Measurements from ENCODE around the gene PAM16.
"Not testable (repeated sequence)": the region's sequence is repeated elsewhere in the genome, so short reads cannot be mapped to it uniquely, and the experiment has no call there.

Gene PAM16

GRCh38 chr16:4344300-4344982 is 6.7 kb downstream of the PAM16 start:
- not testable (repeated sequence) for H3K27ac ChIP-seq (ENCODE audit: low read length); H3K4me1 ChIP-seq (ENCODE audit: insufficient read depth, low read length); H3K9me3 ChIP-seq (ENCODE audit: insufficient read depth, low read depth, low read length); H3K27me3 ChIP-seq (ENCODE audit: insufficient read depth, low read length); H3K9ac ChIP-seq (ENCODE audit: low read depth, low read length); H3K4me3 ChIP-seq (ENCODE audit: low read length)
- H3K36me3 ChIP-seq (ENCODE audit: insufficient read depth, low read depth, low read length) = peaks cover 37% of the 10 kb centered on the region

- peaks cover 43% of the 10 kb centered on the region for H3K36me3 ChIP-seq (ENCODE audit: insufficient read depth, low read depth, low read length)
These were observed 8.0 kb downstream of the PAM16 start for GRCh38 chr16:4342866-4343744.

GRCh38 chr16:4341250-4341649 is 9.9 kb downstream of the PAM16 start:
- Histone ChIP-seq H3K4me1 (ENCODE audit: insufficient read depth, low read length) (no peaks in the 10 kb centered on the region), H3K9ac (ENCODE audit: low read depth, low read length) (no peak overlapping the region), H3K36me3 (ENCODE audit: insufficient read depth, low read depth, low read length) (peaks cover 32% of the 10 kb centered on the region), H3K27me3 (ENCODE audit: insufficient read depth, low read length) (no peaks in the 10 kb centered on the region), H3K9me3 (ENCODE audit: insufficient read depth, low read depth, low read length) (no peaks in the 10 kb centered on the region; the same call in none of the 2 replicates), H3K27ac (ENCODE audit: low read length) (no peak overlapping the region), H3K4me3 (ENCODE audit: low read length) (no peak overlapping the region)

More at GRCh38 chr16:4342866-4343744, 8.0 kb downstream of the PAM16 start:
- Histone ChIP-seq H3K4me3 (ENCODE audit: low read length) (no peak overlapping the region), H3K9ac (ENCODE audit: low read depth, low read length) (no peak overlapping the region), H3K9me3 (ENCODE audit: insufficient read depth, low read depth, low read length) (no peaks in the 10 kb centered on the region; the same call in none of the 2 replicates), H3K27me3 (ENCODE audit: insufficient read depth, low read length) (no peaks in the 10 kb centered on the region), H3K4me1 (ENCODE audit: insufficient read depth, low read length) (no peaks in the 10 kb centered on the region), H3K27ac (ENCODE audit: low read length) (no peak overlapping the region)

- Histone ChIP-seq H3K36me3 (ENCODE audit: insufficient read depth, low read depth, low read length) (peaks cover 29% of the 10 kb centered on the region), H3K27ac (ENCODE audit: low read length) (no peak overlapping the region), H3K9ac (ENCODE audit: low read depth, low read length) (no peak overlapping the region), H3K4me3 (ENCODE audit: low read length) (no peak overlapping the region), H3K27me3 (ENCODE audit: insufficient read depth, low read length) (no peaks in the 10 kb centered on the region), H3K9me3 (ENCODE audit: insufficient read depth, low read depth, low read length) (no peaks in the 10 kb centered on the region; the same call in none of the 2 replicates), H3K4me1 (ENCODE audit: insufficient read depth, low read length) (no peaks in the 10 kb centered on the region)
These were observed 10.7 kb downstream of the PAM16 start for GRCh38 chr16:4340443-4340842.

GRCh38 chr16:4339909-4340308 is 11.2 kb downstream of the PAM16 start:
- no peaks in the 10 kb centered on the region for H3K27me3 ChIP-seq (ENCODE audit: insufficient read depth, low read length)
- H3K4me1 ChIP-seq (ENCODE audit: insufficient read depth, low read length) = no peaks in the 10 kb centered on the region
- H3K27ac ChIP-seq (ENCODE audit: low read length) = no peak overlapping the region
- no peaks in the 10 kb centered on the region; the same call in 1 of the 2 replicates for H3K9me3 ChIP-seq (ENCODE audit: insufficient read depth, low read depth, low read length)
- H3K9ac ChIP-seq (ENCODE audit: low read depth, low read length) = no peak overlapping the region
- H3K4me3 ChIP-seq (ENCODE audit: low read length) = no peak overlapping the region
- peaks cover 25% of the 10 kb centered on the region for H3K36me3 ChIP-seq (ENCODE audit: insufficient read depth, low read depth, low read length)

- H3K4me3 ChIP-seq (ENCODE audit: low read length) = no peak overlapping the region
- no peak overlapping the region for H3K9ac ChIP-seq (ENCODE audit: low read depth, low read length)
- H3K4me1 ChIP-seq (ENCODE audit: insufficient read depth, low read length) = no peaks in the 10 kb centered on the region
- no peak overlapping the region for H3K27ac ChIP-seq (ENCODE audit: low read length)
- no peaks in the 10 kb centered on the region for H3K27me3 ChIP-seq (ENCODE audit: insufficient read depth, low read length)
- peaks cover 23% of the 10 kb centered on the region for H3K36me3 ChIP-seq (ENCODE audit: insufficient read depth, low read depth, low read length)
- no peaks in the 10 kb centered on the region for H3K9me3 ChIP-seq (ENCODE audit: insufficient read depth, low read depth, low read length)
These were observed 11.7 kb downstream of the PAM16 start for GRCh38 chr16:4339455-4339854.

- Histone ChIP-seq H3K27ac (ENCODE audit: low read length) (no peak overlapping the region), H3K9me3 (ENCODE audit: insufficient read depth, low read depth, low read length) (no peaks in the 10 kb centered on the region), H3K4me3 (ENCODE audit: low read length) (no peak overlapping the region), H3K4me1 (ENCODE audit: insufficient read depth, low read length) (no peaks in the 10 kb centered on the region), H3K9ac (ENCODE audit: low read depth, low read length) (no peak overlapping the region), H3K27me3 (ENCODE audit: insufficient read depth, low read length) (no peaks in the 10 kb centered on the region), H3K36me3 (ENCODE audit: insufficient read depth, low read depth, low read length) (peaks cover 23% of the 10 kb centered on the region)
These were observed 12.3 kb downstream of the PAM16 start for GRCh38 chr16:4338712-4339299.

GRCh38 chr16:4338125-4338582 is 13.0 kb downstream of the PAM16 start:
- Histone ChIP-seq H3K27me3 (ENCODE audit: insufficient read depth, low read length) (no peaks in the 10 kb centered on the region), H3K9ac (ENCODE audit: low read depth, low read length) (no peak overlapping the region), H3K9me3 (ENCODE audit: insufficient read depth, low read depth, low read length) (no peaks in the 10 kb centered on the region), H3K4me3 (ENCODE audit: low read length) (no peak overlapping the region), H3K36me3 (ENCODE audit: insufficient read depth, low read depth, low read length) (peaks cover 23% of the 10 kb centered on the region), H3K4me1 (ENCODE audit: insufficient read depth, low read length) (no peaks in the 10 kb centered on the region), H3K27ac (ENCODE audit: low read length) (no peak overlapping the region)

GRCh38 chr16:4337540-4338088 is 13.5 kb downstream of the PAM16 start:
- Histone ChIP-seq H3K27ac (ENCODE audit: low read length) (no peak overlapping the region), H3K36me3 (ENCODE audit: insufficient read depth, low read depth, low read length) (peaks cover 23% of the 10 kb centered on the region), H3K9me3 (ENCODE audit: insufficient read depth, low read depth, low read length) (no peaks in the 10 kb centered on the region), H3K9ac (ENCODE audit: low read depth, low read length) (no peak overlapping the region), H3K4me1 (ENCODE audit: insufficient read depth, low read length) (no peaks in the 10 kb centered on the region), H3K27me3 (ENCODE audit: insufficient read depth, low read length) (no peaks in the 10 kb centered on the region), H3K4me3 (ENCODE audit: low read length) (no peak overlapping the region)

GRCh38 chr16:4336701-4337539 is 14.2 kb downstream of the PAM16 start:
- Histone ChIP-seq H3K9me3 (ENCODE audit: insufficient read depth, low read depth, low read length) (no peaks in the 10 kb centered on the region), H3K9ac (ENCODE audit: low read depth, low read length) (no peak overlapping the region), H3K27me3 (ENCODE audit: insufficient read depth, low read length) (no peaks in the 10 kb centered on the region), H3K36me3 (ENCODE audit: insufficient read depth, low read depth, low read length) (peaks cover 23% of the 10 kb centered on the region), H3K4me3 (ENCODE audit: low read length) (no peak overlapping the region), H3K4me1 (ENCODE audit: insufficient read depth, low read length) (no peaks in the 10 kb centered on the region), H3K27ac (ENCODE audit: low read length) (no peak overlapping the region)
